HepG2 (cell line): ENCODE results near the gene ITPK1. TPM values are rescaled to one million over a fixed set of nuclear protein-coding genes. Genes with fewer than 3 reads are reported as not detected.

Experiments used
- ATAC-seq: fragments of 200-7000 bp; cut with Tn5 transposase; 3 replicates; pipeline ENCODE4 v1.9.1; 2020; ENCODE audit warnings: mild to moderate bottlenecking, moderate library complexity
- BruUV-seq: library from RNA; stranded (reverse); fragments of 400-500 nt; replicated peaks from 2 replicates; lab custom pipeline; 2021; lab: Mats Ljungman, UMichigan
- CTCF ChIA-PET: fragments of 300-600 bp; formaldehyde crosslinking; extraction: SDS; loops from one replicate; lab custom pipeline; 2021; ENCODE audit warnings: low total read pairs, inconsistent platforms, low intra/inter-chr PET ratio; lab: Yijun Ruan, JAX
- POLR2A ChIA-PET: fragments of 350-600 bp; sonication (Branson Sonifier 250); formaldehyde crosslinking; loops from one replicate; lab custom pipeline; 2020; ENCODE audit warnings: antibody characterized with exemption, inconsistent platforms; lab: Yijun Ruan, JAX
- DNase-seq: peaks from one replicate; pipeline ENCODE4 v3.0.0-alpha.2; 2015; ENCODE audit warnings: low spot score
- FAIRE-seq: peaks from 3 replicates; lab custom pipeline; 2011; peaks lifted over from hg19 to GRCh38; lab: Jason Lieb, UNC
- H2AFZ ChIP-seq: one replicate; pipeline ENCODE4 v1.6.1; 2011; ENCODE audit warnings: low read length, inconsistent platforms
- H3K27ac ChIP-seq: fragments of 300-600 bp; 3 replicates; pipeline ENCODE4 v1.8.0; 2011; ENCODE audit warnings: mixed run types, mild to moderate bottlenecking, mixed read lengths, low read length, inconsistent platforms; ENCODE audit not compliant: insufficient read depth; ENCODE audit errors: extremely low read length
- H3K27me3 ChIP-seq, 2 experiments: fragments of 200-600 bp in 1 of 2; 2 replicates in 1 of 2; 3 replicates in 1 of 2; pipeline versions ENCODE4 v1.6.0 to v1.8.0; 2011; ENCODE audit warnings: low read length in 2 of 2, mild to moderate bottlenecking in 2 of 2, moderate library complexity in 2 of 2, inconsistent platforms in 1 of 2; ENCODE audit not compliant: insufficient read depth in 2 of 2, control insufficient read depth in 1 of 2
- H3K36me3 ChIP-seq, 2 experiments: fragments of 200-600 bp in 1 of 2; replicated peaks in 1 of 2; 2 replicates in 1 of 2; 3 replicates in 1 of 2; pipeline versions ENCODE4 v1.5.1 to v1.8.0; 2011; ENCODE audit warnings: low read length in 2 of 2, inconsistent platforms in 1 of 2; ENCODE audit not compliant: insufficient read depth in 2 of 2, control insufficient read depth in 1 of 2
- H3K4me1 ChIP-seq: 2 replicates; pipeline ENCODE4 v1.5.1; 2012; ENCODE audit warnings: low read length, inconsistent platforms; ENCODE audit not compliant: insufficient read depth
- H3K4me2 ChIP-seq: 2 replicates; pipeline ENCODE4 v1.6.0; 2011; ENCODE audit warnings: low read depth, low read length, inconsistent platforms
- H3K4me3 ChIP-seq, 3 experiments: fragments of 200-600 bp in 1 of 3; sonication (generic), shearing (Covaris generic) in 1 of 3; replicated peaks in 1 of 3; 2 replicates each; pipeline ENCODE4 v1.5.1; 2011 to 2016; ENCODE audit warnings: low read length in 3 of 3, inconsistent platforms in 2 of 3, low read depth in 2 of 3, mild to moderate bottlenecking in 2 of 3, control low read depth in 1 of 3, mixed read lengths in 1 of 3; ENCODE audit not compliant: insufficient read depth in 1 of 3
- H3K79me2 ChIP-seq: one replicate; pipeline ENCODE4 v1.6.1; 2011; ENCODE audit warnings: low read length, inconsistent platforms; ENCODE audit not compliant: insufficient read depth
- H3K9ac ChIP-seq: 2 replicates; pipeline ENCODE4 v1.6.0; 2011; ENCODE audit warnings: mild to moderate bottlenecking, low read depth, low read length, inconsistent platforms; ENCODE audit not compliant: insufficient read depth
- H3K9me3 ChIP-seq: 2 replicates; pipeline ENCODE4 v1.5.1; 2012; ENCODE audit warnings: mild to moderate bottlenecking, low read length
- H4K20me1 ChIP-seq: 2 replicates; pipeline ENCODE4 v1.6.0; 2011; ENCODE audit warnings: inconsistent platforms, mild to moderate bottlenecking, low read length, moderate library complexity; ENCODE audit not compliant: insufficient read depth
- E2F2 ChIP-seq: sonication (generic); formaldehyde crosslinking; IDR thresholded peaks from 2 replicates; pipeline ENCODE4 v1.4.0; 2020; ENCODE audit warnings: missing genetic modification reagents, borderline replicate concordance
- MAZ ChIP-seq, 2 experiments: sonication (generic) in 1 of 2; formaldehyde crosslinking in 1 of 2; IDR thresholded peaks; 2 replicates each; pipeline versions ENCODE4 v1.5.0 to v1.6.1; 2012 to 2020; ENCODE audit warnings: low read depth in 2 of 2, mild to moderate bottlenecking in 2 of 2, borderline replicate concordance in 1 of 2, improper control_type of control experiment in 1 of 2, low read length in 1 of 2, missing genetic modification reagents in 1 of 2, moderate library complexity in 1 of 2
- MYPOP ChIP-seq: sonication (generic); formaldehyde crosslinking; IDR thresholded peaks from 2 replicates; pipeline ENCODE4 v1.8.1; 2023; ENCODE audit warnings: mild to moderate bottlenecking, moderate library complexity, missing genetic modification reagents
- SKI ChIP-seq: fragments of 450-650 bp; IDR thresholded peaks from one replicate; pipeline ENCODE4 v1.6.1; 2018; ENCODE audit warnings: mild to moderate bottlenecking; ENCODE audit not compliant: partially characterized antibody
- SP2 ChIP-seq: sonication (generic); formaldehyde crosslinking; IDR thresholded peaks from 2 replicates; pipeline ENCODE4 v1.5.1; 2020; ENCODE audit warnings: mild to moderate bottlenecking, missing genetic modification reagents
- SRSF4 ChIP-seq: fragments of 200-400 bp; formaldehyde crosslinking; IDR thresholded peaks from one replicate; pipeline ENCODE4 v1.6.1; 2018; ENCODE audit warnings: mild to moderate bottlenecking, low read depth, low read length, moderate library complexity; ENCODE audit not compliant: poor library complexity, severe bottlenecking
- ZKSCAN1 ChIP-seq: fragments of 150-350 bp; IDR thresholded peaks from 2 replicates; pipeline ENCODE4 v1.6.1; 2014; ENCODE audit warnings: low read length
- ZNF660 ChIP-seq: sonication (generic); formaldehyde crosslinking; IDR thresholded peaks from 2 replicates; pipeline ENCODE4 v1.5.1; 2020; ENCODE audit warnings: mild to moderate bottlenecking, low read depth, missing genetic modification reagents, borderline replicate concordance
- ZNF788 ChIP-seq: sonication (generic); formaldehyde crosslinking; IDR thresholded peaks from 2 replicates; pipeline ENCODE4 v1.5.0; 2020; ENCODE audit warnings: mild to moderate bottlenecking, missing genetic modification reagents, borderline replicate concordance
- ZNF839 ChIP-seq: sonication (generic); formaldehyde crosslinking; IDR thresholded peaks from 2 replicates; pipeline ENCODE4 v1.4.0; 2020; ENCODE audit warnings: missing genetic modification reagents, mild to moderate bottlenecking, borderline replicate concordance
- WGBS: methylation state at CpG from one replicate; pipeline ENCODE4 v1.1.6; 2017; ENCODE audit warnings: low lambda C conversion rate; 5-methylcytosine and 5-hydroxymethylcytosine counted together
- in situ Hi-C: cut with HindIII; loops from 2 replicates; pipeline ENCODE4 v1.10.0; 2017; ENCODE audit warnings: low pct_unique_long_range_greater_than_20kb; ENCODE audit not compliant: extremely low pct_ligation_motif_present
- intact Hi-C: fragments of 100-400 bp; cut with micrococcal nuclease; formaldehyde crosslinking; loops from one replicate; pipeline ENCODE4 v1.10.0; 2022; ENCODE audit not compliant: unreplicated experiment
- polyA plus RNA-seq, 8 experiments: library from polyadenylated mRNA; depleted of rRNA in 3 of 8; stranded (reverse) in 7 of 8; unstranded in 1 of 8; fragments of >200 nt; fragmentation: Illumina TruSeq in 4 of 8; extraction: Trizol in 4 of 8; gene quantifications; 2 replicates each; pipeline versions ENCODE4 v1.2.1 to v1.2.3, GENCODE V29; 2011 to 2016; ENCODE audit warnings: low read depth in 4 of 8, missing spikeins in 1 of 8, mixed read lengths in 1 of 8; ENCODE audit not compliant: insufficient read depth in 1 of 8
- total RNA-seq, 5 experiments: library from RNA; depleted of rRNA; stranded (reverse); fragments of >200 nt; fragmentation: Illumina TruSeq; extraction: Trizol; gene quantifications; 2 replicates each; pipeline ENCODE4 v1.2.3, GENCODE V29; 2016; ENCODE audit warnings: low read depth in 1 of 5
- TF ChIP-seq, protein P1 (sequence below): sonication (generic); formaldehyde crosslinking; IDR thresholded peaks from 2 replicates; pipeline ENCODE4 v1.5.0; 2020; ENCODE audit warnings: missing genetic modification reagents
- TF ChIP-seq, protein P2 (sequence below): sonication (generic); formaldehyde crosslinking; IDR thresholded peaks from 2 replicates; pipeline ENCODE4 v1.5.0; 2020; ENCODE audit warnings: mild to moderate bottlenecking, missing genetic modification reagents, moderate library complexity
- TF ChIP-seq, protein P3 (sequence below): IDR thresholded peaks from 2 replicates; pipeline ENCODE4 v1.6.1; 2016; ENCODE audit warnings: missing biosample characterization, missing genetic modification reagents, low read depth

ITPK1 gene
- total and polyA plus RNA-seq, 2 of the 13 experiments (the other 11 are each of a cell fraction or from before 2014, with no cell fraction given): 20.5 to 47.5 TPM

GRCh38 chr14:93114068-93114710, 1.5 kb downstream of the ITPK1 start:
- 0% methylated on average over 8 of the region's 18 CpGs for WGBS
- Histone ChIP-seq H3K36me3 (no peaks in the 10 kb centered on the region), H3K27ac (no peak overlapping the region), H3K4me2 (peak overlapping the region; percentile 95), H3K9me3 (no peaks in the 10 kb centered on the region), H3K27me3 (no peaks in the 10 kb centered on the region; a peak in 1 of 5 replicates), H3K4me1 (peaks cover 38% of the 10 kb centered on the region), H2AFZ (no peak overlapping the region), H4K20me1 (no peaks in the 10 kb centered on the region), H3K79me2 (peaks cover 7% of the 10 kb centered on the region), H3K4me3 (peak overlapping the region; percentile 81 to 92 (median 87)), H3K9ac (peak overlapping the region; percentile 69)
- FAIRE-seq (no peak), DNase-seq (no peak), ATAC-seq (peak; percentile 6; the same call in 2 of the 3 replicates)
- no TSS peak for BruUV-seq
- CTCF ChIA-PET: interaction anchor here (1.5 to 3.5 kb wide), 5 partner anchors 18 to 141 kb away, joined by 4 to 29 read pairs (median 7); no protein-coding TSS in a partner anchor
- in situ Hi-C loops: loop anchor here (10.0 kb wide), 1 partner anchor 159 kb away; no protein-coding TSS in a partner anchor
- intact Hi-C loops: loop anchor here (5.0 to 10.0 kb wide), 3 partner anchors 61 to 93 kb away; partner anchors contain the start of genes GON7 and UBR7
- POLR2A ChIA-PET: interaction anchor here (1.2 to 1.3 kb wide), 6 partner anchors 12 to 95 kb away, joined by 3 to 6 read pairs (median 4); no protein-coding TSS in a partner anchor
- no peak for TF ChIP-seq SKI
- TF ChIP-seq E2F2 (CRISPR knock-in tag): no peak
- TF ChIP-seq MAZ (IDR thresholded peaks at IDR 0.05; ENCODE audit: borderline replicate concordance, low read depth, low read length): no peak
- no peak for TF ChIP-seq MAZ (CRISPR knock-in tag; IDR thresholded peaks at IDR 0.05; ENCODE audit: low read depth)
- 0 out of 2 replicates have a peak, but pooled peaks have one; percentile 12 for TF ChIP-seq MYPOP (CRISPR knock-in tag)
- TF ChIP-seq, protein P1, sequence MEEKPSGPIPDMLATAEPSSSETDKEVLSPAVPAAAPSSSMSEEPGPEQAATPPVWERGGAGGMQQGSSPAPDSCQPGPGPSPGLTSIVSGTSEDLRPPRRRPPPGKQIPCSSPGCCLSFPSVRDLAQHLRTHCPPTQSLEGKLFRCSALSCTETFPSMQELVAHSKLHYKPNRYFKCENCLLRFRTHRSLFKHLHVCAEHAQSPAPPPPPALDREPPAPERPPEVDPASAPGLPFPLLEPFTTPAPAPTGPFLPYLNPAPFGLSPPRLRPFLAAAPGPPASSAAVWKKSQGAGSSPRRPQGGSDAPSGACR (CRISPR knock-in tag): 0 out of 2 replicates have a peak, but pooled peaks have one; percentile 27
- no peak for TF ChIP-seq ZNF788
- TF ChIP-seq, protein P2, sequence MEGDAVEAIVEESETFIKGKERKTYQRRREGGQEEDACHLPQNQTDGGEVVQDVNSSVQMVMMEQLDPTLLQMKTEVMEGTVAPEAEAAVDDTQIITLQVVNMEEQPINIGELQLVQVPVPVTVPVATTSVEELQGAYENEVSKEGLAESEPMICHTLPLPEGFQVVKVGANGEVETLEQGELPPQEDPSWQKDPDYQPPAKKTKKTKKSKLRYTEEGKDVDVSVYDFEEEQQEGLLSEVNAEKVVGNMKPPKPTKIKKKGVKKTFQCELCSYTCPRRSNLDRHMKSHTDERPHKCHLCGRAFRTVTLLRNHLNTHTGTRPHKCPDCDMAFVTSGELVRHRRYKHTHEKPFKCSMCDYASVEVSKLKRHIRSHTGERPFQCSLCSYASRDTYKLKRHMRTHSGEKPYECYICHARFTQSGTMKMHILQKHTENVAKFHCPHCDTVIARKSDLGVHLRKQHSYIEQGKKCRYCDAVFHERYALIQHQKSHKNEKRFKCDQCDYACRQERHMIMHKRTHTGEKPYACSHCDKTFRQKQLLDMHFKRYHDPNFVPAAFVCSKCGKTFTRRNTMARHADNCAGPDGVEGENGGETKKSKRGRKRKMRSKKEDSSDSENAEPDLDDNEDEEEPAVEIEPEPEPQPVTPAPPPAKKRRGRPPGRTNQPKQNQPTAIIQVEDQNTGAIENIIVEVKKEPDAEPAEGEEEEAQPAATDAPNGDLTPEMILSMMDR (CRISPR knock-in tag): no peak
- peak; percentile 79 for TF ChIP-seq ZKSCAN1
- TF ChIP-seq ZNF660 (CRISPR knock-in tag): no peak
- TF ChIP-seq, protein P3, sequence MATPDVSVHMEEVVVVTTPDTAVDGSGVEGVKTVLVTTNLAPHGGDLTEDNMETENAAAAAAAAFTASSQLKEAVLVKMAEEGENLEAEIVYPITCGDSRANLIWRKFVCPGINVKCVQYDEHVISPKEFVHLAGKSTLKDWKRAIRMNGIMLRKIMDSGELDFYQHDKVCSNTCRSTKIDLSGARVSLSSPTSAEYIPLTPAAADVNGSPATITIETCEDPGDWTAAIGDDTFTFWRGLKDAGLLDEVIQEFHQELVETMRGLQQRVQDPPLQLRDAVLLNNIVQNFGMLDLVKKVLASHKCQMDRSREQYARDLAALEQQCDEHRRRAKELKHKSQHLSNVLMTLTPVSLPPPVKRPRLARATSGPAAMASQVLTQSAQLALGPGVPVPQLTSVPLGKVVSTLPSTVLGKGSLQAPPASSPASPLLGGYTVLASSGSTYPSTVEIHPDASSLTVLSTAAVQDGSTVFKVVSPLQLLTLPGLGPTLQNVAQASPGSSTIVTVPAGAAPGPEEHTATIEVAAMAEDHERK (CRISPR knock-in tag): no peak
- no peak for TF ChIP-seq ZNF839 (CRISPR knock-in tag)
- TF ChIP-seq SP2 (CRISPR knock-in tag): no peak
- no peak for TF ChIP-seq SRSF4
